CD4-positive, alpha-beta T cell treated with Interleukin-2 at 100 ng/mL for 4 hours (primary cell): ENCODE data around the gene EXOC8.
"Not testable (repeated sequence)": the region's sequence is repeated elsewhere in the genome, so short reads cannot be mapped to it uniquely, and the experiment has no call there.

ENCODE experiments used
- DNase-seq: peaks from one replicate; pipeline ENCODE4 v3.0.0-alpha.2; 2020; ENCODE audit warnings: low spot score

EXOC8 gene

DNA sequence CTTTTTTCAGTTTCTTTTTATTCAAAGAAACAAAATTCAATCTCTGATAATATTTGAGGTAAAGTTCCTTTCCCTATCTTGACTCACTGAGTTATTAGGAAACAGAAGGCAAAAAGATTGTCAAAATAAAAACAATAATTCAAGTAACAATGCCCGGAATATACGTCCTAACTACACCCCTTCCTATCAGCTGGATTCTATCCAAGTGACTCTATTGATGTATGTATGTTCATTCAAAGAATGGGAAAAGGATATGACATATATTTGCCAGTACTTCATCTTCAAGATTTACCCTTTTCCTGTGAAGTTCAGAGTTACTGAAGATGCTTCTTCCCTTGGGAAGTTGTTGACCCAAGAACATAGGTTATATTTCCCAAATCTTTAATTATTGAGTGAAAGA is 14.2 kb upstream of the EXOC8 start:
- DNase-seq: no peak

- not testable (repeated sequence) for DNase-seq
Observed at GRCh38 chr1:231348856-231349255, 11.2 kb upstream of the EXOC8 start.

GRCh38 chr1:231348442-231348841 is 10.8 kb upstream of the EXOC8 start:
- no peak for DNase-seq

DNA sequence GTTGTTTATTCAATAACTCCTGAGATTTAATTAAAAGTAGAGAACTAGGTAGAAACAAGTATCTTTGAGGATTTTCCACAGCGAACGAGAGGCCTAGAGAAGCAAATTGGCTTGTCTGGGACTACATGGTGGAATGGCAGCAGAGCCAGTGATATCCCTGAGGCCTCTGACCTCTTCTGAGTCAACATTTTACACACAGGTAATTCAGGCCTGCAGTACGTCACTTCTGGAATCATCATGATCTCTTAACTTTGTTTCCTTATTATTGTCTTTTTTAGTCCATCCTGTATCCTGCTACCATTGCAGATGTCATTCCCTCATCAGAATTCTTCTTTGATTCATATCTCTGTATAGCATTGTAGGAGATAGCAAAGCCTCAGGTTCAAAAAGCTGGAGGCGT is 10.3 kb upstream of the EXOC8 start:
- no peak for DNase-seq

DNA sequence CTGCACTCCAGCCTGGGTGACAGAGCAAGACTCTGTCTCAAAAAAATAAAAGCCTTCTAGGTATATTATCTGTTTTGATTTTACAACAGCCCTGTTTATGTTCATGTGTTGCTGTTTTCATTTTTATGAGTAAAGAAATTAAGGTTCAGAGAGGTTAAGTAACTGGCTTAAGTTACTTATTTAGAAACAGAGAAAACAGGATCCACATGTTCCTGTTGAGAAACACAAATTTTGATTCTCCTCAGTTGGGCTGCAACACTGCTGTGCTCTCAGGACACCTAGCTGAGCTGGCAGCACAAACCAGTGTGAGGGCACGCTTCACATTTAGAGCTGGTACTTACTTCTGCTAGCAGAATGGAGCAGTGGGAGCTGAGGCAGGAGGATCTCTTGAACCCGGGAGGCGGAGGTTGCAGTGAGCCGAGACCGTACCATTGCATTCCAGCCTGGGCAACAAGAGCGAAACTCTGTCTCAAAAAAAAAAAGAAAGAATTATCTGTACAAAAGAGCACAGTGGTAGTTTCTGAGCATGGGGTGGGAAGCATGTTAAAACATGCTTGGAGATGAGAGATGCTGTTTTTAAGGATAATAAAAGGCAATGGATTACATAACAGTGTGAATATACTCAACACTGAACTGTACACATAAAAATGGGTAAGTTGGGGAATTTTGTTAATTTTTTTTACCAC is 2.8 kb upstream of the EXOC8 start:
- DNase-seq: no peak

- DNase-seq: no peak
Observed at GRCh38 chr1:231338270-231339128, 847 bp upstream of the EXOC8 start, which contains the start of gene SPRTN. Gene SPRTN, plus strand, starts transcription at chr1:231338293. Its CDS starts 91 bp downstream, at chr1:231338384.

- no peak for DNase-seq
Observed at GRCh38 chr1:231337043-231337471, 595 bp downstream of the EXOC8 start.

DNA sequence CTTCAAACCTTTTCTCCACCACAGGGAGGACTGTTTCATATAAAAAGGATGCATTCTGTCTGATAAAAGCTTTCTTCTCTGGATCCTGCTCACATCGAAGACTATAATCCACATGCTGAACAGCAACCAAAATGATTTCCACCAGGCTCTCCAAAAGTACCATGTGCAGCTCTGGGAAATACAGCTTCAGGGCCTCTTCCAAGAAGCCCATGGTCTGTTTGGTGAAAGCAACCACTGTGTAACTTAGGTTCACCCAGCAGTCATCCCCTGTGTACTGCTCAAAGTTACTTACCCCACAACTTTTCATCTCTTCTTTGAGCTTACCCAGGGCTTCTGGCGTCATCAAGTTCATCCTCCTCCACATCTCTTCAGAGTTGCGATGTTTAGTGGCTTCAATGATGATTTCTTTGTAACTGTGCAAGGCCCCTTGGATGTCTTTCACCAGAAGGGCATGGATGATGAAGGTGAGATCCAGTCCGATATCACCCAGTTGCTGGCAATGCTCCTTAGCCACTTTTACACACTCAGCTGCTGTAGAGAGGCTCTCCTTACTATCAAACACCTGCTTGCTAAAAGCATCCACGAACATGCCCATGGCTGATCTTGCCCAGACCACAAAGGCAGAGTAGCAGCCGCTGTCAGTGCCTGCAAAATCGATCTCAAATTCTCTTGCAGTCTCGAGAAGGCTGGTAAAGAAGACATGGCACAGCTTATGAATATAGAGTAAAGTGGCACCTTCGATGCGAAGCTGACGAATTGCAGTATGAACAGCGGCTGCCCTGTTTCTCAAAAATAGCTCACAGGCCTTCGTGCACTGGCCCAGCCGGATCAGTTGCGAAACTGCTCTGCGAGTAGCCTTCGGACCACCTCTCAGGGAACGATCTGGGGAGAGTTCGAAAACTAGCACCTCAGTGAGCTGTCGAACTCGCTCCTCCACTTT is 1.7 kb downstream of the EXOC8 start:
- DNase-seq: peak; percentile 4

DNA sequence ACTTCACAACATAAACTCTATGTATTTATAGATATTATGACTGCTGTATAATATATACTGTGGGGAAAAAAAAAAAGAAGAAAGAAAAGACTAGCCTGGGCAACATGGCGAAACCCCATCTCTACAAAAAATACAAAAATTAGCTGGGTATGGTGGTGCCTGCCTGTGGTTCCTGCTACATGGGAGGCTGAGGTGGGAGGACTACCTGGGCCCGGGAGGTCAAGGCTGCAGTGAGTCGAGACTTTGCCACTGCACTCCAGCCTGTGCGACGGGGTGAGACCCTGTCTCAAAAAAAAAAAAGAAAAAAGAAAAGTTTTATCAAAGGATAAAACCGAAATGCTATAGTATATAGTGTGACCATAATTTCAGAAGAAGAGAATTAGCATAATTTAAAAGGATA is 2.7 kb downstream of the EXOC8 start:
- DNase-seq: no peak

- DNase-seq: no peak
Observed at GRCh38 chr1:231334079-231334666, 3.5 kb downstream of the EXOC8 start.

DNA sequence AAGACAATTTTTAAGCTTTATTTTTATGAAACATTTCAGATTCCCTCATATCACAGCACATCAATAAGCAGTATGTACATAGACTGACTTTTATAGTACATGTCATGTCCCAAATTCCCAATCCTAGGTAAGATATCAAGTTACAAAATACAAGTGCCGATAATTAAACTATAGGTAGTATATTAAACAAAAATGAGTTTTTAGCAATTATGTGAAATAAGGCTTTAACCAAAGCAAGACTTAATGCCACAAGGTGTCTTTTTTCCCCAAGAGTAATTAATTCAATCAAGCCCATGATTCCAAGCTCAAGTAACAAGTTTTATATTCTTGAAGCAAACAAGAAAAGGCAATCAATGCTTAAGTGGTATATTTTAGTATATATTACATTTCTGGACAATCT is 4.9 kb downstream of the EXOC8 start:
- DNase-seq: no peak

- DNase-seq: no peak
Observed at GRCh38 chr1:231329483-231329882, 8.2 kb downstream of the EXOC8 start.

DNA sequence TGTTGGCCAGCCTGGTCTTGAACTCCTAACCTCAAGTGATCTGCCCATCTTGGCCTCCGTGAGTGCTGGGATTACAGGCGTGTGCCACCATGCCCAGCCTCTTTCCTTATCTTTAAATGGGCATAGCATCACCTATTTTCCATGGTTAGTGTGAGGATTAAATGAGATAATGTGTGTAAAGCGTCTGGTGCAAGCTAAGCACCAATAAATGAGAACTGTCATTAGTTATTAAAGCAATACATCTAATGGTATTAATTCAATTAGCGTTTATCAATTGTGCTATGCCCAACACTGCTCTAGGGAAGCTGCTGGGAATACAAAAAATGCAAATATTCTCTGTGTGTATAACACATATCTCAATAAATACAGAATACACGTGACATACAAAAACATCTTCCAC is 10.0 kb downstream of the EXOC8 start:
- no peak for DNase-seq

- no peak for DNase-seq
Observed at GRCh38 chr1:231326248-231326647, 11.4 kb downstream of the EXOC8 start.

- DNase-seq: no peak
Observed at GRCh38 chr1:231324660-231325059, 13.0 kb downstream of the EXOC8 start.

- DNase-seq: no peak
Observed at GRCh38 chr1:231322880-231323530, 14.6 kb downstream of the EXOC8 start.

- no peak for DNase-seq
Observed at GRCh38 chr1:231319080-231319479, 18.6 kb downstream of the EXOC8 start.

- DNase-seq: no peak
Observed at GRCh38 chr1:231318568-231318967, 19.1 kb downstream of the EXOC8 start.

DNA sequence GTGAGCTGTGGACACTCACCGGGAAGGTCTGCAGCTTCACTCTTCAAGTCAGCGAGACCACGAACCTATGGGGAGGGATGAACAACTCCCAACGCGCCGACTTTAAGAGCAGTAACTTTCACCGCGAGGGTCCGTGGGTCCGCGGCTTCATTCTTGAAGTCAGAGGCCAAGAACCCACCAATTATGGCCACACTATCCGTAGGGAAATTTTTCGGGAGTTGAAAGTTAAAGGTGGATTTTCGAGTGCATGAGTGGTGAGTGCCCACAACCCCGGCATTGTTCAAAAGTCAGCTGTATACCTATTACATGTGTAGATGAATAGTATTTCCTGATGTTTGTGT is 19.7 kb downstream of the EXOC8 start:
- DNase-seq: no peak

DNA sequence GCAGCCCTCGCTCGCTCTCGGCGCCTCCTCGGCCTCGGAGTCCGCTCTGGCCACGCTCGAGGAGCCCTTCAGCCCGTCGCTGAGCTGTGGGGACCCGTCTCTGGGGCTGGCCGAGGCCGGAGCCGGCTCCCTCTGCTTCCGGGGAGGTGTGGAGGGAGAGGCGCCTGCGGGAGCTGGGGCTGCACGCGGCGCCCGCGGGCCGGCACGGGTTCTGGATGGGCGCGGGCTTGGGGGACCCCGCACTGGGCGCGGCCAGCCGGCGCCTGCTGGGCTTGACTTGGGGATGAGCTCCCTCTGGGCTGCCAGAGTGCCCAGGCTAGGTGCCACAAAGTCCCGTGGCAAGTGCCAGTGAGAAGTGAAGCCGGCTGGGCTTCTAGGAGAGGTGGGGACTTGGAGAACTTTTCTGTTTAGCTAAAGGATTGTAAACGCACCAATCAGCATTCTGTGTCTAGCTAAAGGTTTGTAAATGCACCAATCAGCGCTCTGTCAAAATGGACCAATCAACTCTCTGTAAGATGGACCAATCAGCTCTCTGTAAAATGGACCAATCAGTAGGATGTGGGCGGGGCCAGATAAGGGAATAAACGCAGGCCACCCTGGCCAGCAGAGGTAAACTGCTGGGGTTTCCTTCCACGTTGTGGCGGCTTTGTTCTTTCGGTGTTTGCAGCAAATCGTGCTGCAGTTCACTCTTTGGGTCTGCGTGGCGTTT is 20.2 kb downstream of the EXOC8 start:
- DNase-seq: no peak

- DNase-seq: peak; percentile 26
Observed at GRCh38 chr1:231315887-231316286, 21.8 kb downstream of the EXOC8 start.
